GM06990 (cell line): Measurements from ENCODE around the gene NDUFS6.

Experiments used
- DNase-seq: peaks from one replicate; pipeline ENCODE4 v3.0.0-alpha.2; 2011; ENCODE audit not compliant: insufficient read length; ENCODE audit errors: extremely low read depth
- H3K27me3 ChIP-seq: replicated peaks from 2 replicates; pipeline ENCODE4 v1.6.0; 2011; ENCODE audit warnings: low read length; ENCODE audit not compliant: control insufficient read depth, insufficient read depth
- H3K36me3 ChIP-seq: 2 replicates; pipeline ENCODE4 v1.5.1; 2011; ENCODE audit warnings: low read length; ENCODE audit not compliant: control insufficient read depth, insufficient read depth
- H3K4me3 ChIP-seq: replicated peaks from 2 replicates; pipeline ENCODE4 v1.5.1; 2011; ENCODE audit warnings: low read depth, mild to moderate bottlenecking, control low read depth, low read length
- TF ChIP-seq, protein P1 (sequence below): IDR thresholded peaks from 2 replicates; pipeline ENCODE4 v1.5.1; 2011; ENCODE audit warnings: low read length, control low read depth, mild to moderate bottlenecking, inconsistent platforms; ENCODE audit not compliant: insufficient read depth, poor library complexity, severe bottlenecking

Gene NDUFS6

DNA sequence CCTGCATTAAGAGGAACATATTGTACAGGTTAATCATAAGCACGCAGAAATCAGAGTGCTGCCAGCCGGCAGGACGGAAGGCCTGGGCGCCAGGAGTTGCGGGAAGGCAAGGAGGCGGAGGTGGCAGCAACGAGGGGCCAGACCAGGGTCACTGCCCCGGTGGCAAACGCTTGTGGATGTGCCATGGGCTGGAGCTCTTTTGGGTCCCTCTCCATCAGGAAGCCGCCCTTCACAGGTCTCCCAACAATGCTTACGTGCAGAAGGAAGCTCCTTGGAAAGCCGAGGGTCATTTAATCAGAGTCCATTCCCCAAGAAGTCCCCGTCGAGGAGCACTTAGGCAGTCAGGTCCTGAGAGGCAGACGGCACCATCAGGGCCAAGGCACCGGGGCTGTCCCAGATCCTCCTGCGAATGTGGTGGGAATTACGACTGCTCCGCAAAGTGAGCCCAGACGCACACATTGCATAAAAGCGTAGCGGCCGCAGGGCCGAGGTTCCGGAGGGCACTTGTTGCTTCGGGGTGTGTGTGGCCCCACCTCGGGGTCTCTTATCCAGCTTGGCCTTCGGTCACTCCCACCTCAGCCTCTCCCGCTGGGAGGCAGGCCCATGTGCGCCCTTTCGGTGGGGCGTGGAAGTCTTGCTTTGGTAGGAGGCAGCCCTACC lies 22.1 kb upstream of the NDUFS6 start:
- H3K27me3 ChIP-seq = no peaks in the 10 kb centered on the region
- H3K36me3 ChIP-seq = no peaks in the 10 kb centered on the region
- H3K4me3 ChIP-seq = no peak overlapping the region
- DNase-seq = no peak
- TF ChIP-seq, protein P1, sequence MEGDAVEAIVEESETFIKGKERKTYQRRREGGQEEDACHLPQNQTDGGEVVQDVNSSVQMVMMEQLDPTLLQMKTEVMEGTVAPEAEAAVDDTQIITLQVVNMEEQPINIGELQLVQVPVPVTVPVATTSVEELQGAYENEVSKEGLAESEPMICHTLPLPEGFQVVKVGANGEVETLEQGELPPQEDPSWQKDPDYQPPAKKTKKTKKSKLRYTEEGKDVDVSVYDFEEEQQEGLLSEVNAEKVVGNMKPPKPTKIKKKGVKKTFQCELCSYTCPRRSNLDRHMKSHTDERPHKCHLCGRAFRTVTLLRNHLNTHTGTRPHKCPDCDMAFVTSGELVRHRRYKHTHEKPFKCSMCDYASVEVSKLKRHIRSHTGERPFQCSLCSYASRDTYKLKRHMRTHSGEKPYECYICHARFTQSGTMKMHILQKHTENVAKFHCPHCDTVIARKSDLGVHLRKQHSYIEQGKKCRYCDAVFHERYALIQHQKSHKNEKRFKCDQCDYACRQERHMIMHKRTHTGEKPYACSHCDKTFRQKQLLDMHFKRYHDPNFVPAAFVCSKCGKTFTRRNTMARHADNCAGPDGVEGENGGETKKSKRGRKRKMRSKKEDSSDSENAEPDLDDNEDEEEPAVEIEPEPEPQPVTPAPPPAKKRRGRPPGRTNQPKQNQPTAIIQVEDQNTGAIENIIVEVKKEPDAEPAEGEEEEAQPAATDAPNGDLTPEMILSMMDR = no peak

DNA sequence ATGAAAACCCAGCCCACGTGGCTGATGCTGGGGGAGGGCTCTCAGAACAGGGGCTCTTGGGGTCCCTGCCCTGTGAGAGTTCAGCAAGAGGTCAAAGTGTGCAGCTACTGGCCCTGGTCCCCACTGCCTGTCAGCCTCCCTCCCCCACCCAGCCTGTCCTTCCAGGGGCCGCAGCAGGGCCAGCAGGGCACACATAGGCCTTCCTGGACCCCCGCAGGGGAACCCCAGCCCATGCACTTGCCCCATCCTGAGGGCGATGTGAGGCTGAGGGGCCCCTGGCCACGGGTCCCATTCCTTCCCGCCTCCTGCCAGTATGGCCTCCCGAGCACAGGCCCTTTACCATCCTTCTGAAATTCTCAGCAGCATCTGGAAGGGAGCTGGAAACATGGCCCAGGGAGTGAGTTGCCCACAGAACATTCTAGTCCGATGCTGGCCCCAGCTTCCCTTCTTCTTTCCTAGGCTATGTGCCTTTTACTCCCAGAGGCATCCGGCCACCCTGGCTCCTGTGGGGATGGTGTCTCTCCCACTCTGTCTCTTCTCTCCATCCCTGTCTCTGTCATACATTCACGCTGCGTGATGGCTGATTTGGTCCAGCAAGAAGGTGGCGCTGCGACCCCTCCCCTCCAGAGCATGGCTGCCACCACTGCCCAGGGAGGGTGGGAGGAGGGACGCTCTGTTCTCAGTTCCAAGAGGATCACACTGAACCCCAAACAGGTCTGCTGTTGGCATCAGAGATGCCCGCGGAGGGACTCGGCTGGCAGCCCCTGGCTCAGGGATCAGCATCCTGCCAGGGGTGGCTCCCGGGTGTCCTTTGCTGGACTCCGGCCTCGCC lies 21.2 kb upstream of the NDUFS6 start:
- TF ChIP-seq, protein P1 = no peak
- no peaks in the 10 kb centered on the region for H3K27me3 ChIP-seq
- DNase-seq = no peak
- no peak overlapping the region for H3K4me3 ChIP-seq
- H3K36me3 ChIP-seq = no peaks in the 10 kb centered on the region

- no peaks in the 10 kb centered on the region for H3K27me3 ChIP-seq
- H3K4me3 ChIP-seq = no peak overlapping the region
- TF ChIP-seq, protein P1 = no peak
- H3K36me3 ChIP-seq = no peaks in the 10 kb centered on the region
- no peak for DNase-seq
Observed at GRCh38 chr5:1780614-1780930, 20.6 kb upstream of the NDUFS6 start.

DNA sequence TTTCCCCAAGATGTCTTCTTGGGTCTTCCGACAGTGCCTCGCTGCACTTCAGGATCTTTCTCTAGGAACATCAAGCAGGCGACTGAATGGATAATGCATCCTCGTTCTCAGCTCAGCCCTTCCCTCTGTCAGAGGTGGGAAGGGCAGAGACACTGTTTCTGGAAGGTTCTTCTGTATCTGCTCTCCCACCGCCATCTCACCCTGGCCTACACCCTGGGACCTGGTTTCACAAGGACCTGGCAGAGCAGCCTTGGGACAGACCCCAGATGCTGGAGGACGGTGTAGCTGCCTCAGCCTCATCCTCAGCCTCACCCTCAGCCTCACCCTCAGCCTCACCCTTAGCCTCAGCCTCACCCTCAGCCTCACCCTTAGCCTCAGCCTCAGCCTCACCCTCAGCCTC lies 20.1 kb upstream of the NDUFS6 start:
- Histone ChIP-seq H3K4me3 (no peak overlapping the region), H3K36me3 (no peaks in the 10 kb centered on the region), H3K27me3 (no peaks in the 10 kb centered on the region)
- TF ChIP-seq, protein P1 = no peak
- no peak for DNase-seq

GRCh38 chr5:1781726-1782384 lies 19.4 kb upstream of the NDUFS6 start:
- H3K36me3 ChIP-seq = no peaks in the 10 kb centered on the region
- TF ChIP-seq, protein P1 = no peak
- no peak overlapping the region for H3K4me3 ChIP-seq
- DNase-seq = no peak
- no peaks in the 10 kb centered on the region for H3K27me3 ChIP-seq
